Adrenal gland (tissue), 12 donors: Measurements from ENCODE around the gene RPL10. TPM values are rescaled to one million over a fixed set of nuclear protein-coding genes. Genes with fewer than 3 reads are reported as not detected.

ENCODE experiments used
- DNase-seq, 7 donors: peaks; one replicate each; pipeline ENCODE4 v3.0.0-alpha.2; 2019 to 2020
- H3K27ac ChIP-seq, 5 donors: fragments of 200-600 bp; sonication (generic) in 4 of 5; 1 replicate in 3 of 5; 2 replicates in 2 of 5; pipeline versions ENCODE4 v1.5.1 to v1.8.0; 2016 to 2020; ENCODE audit warnings: mild to moderate bottlenecking in 1 of 5
- H3K27me3 ChIP-seq: fragments of 200-600 bp; 2 replicates; pipeline ENCODE4 v1.8.0; 2021
- H3K36me3 ChIP-seq, 2 donors: fragments of 200-600 bp; replicated peaks in 1 of 2; 1 replicate in 1 of 2; 2 replicates in 1 of 2; pipeline versions ENCODE4 v1.5.1 to v1.8.0; 2018 to 2022
- H3K4me1 ChIP-seq, 2 donors: fragments of 200-600 bp; replicated peaks in 1 of 2; 1 replicate in 1 of 2; 2 replicates in 1 of 2; pipeline versions ENCODE4 v1.5.1 to v1.8.0; 2018 to 2021
- H3K4me3 ChIP-seq, 4 donors: fragments of 200-600 bp; sonication (generic) in 3 of 4; one replicate each; pipeline ENCODE4 v1.5.1; 2016 to 2018
- H3K9me3 ChIP-seq, 3 donors: fragments of 200-600 bp; sonication (generic) in 1 of 3; replicated peaks in 1 of 3; 1 replicate in 2 of 3; 2 replicates in 1 of 3; pipeline versions ENCODE4 v1.5.1 to v1.8.0; 2016 to 2021
- POLR2A ChIP-seq, 2 donors: fragments of 450-650 bp; IDR thresholded peaks; one replicate each; pipeline ENCODE4 v1.6.1; 2017; ENCODE audit warnings: antibody characterized with exemption in 2 of 2, mild to moderate bottlenecking in 2 of 2, moderate library complexity in 1 of 2
- WGBS, 4 donors: extraction: QIAGEN DNeasy Blood & Tissue Kit in 2 of 4; methylation state at CpG; one replicate each; pipeline versions ENCODE4 v1.1.5 to v1.1.7; 2013 to 2017; 5-methylcytosine and 5-hydroxymethylcytosine counted together
- intact Hi-C, 2 donors: fragments of 100-400 bp; cut with DNase I; formaldehyde crosslinking; loops; one replicate each; pipeline versions ENCODE4 v1.14.1 to v1.15.0; 2022 to 2023
- polyA plus RNA-seq, 3 donors: library from polyadenylated mRNA; stranded (reverse); fragments of 200-250 nt in 2 of 3; fragments of 350-450 nt in 1 of 3; fragmentation: Illumina TruSeq in 1 of 3; extraction: RNeasy Lipid Tissue Mini Kit (QIAGEN cat#74804) in 1 of 3; gene quantifications; one replicate each; pipeline ENCODE4 v1.2.3, GENCODE V29; 2013 to 2014
- total RNA-seq, 9 donors: library from RNA; depleted of rRNA in 4 of 9; stranded (reverse); fragments of >200 nt in 4 of 9; fragments of 120-200 nt in 1 of 9; fragmentation: NEBNext Ultra II Directional in 1 of 9; extraction: Animal tissue kit (Norgen Biotek cat#: 25700) in 1 of 9; gene quantifications; one replicate each; pipeline versions ENCODE4 v1.1.0 to v1.2.4, GENCODE V29; 2013 to 2023
- TF ChIP-seq, protein P1 (sequence below), 6 experiments: fragments of 450-650 bp in 4 of 6; fragments of 200-600 bp in 2 of 6; sonication (generic) in 1 of 6; IDR thresholded peaks; 1 replicate in 5 of 6; 2 replicates in 1 of 6; pipeline versions ENCODE4 v1.5.1 to v1.8.0; 2016 to 2021; ENCODE audit warnings: antibody characterized with exemption in 6 of 6, mild to moderate bottlenecking in 2 of 6, moderate library complexity in 1 of 6
- donor health status: healthy with polysubstance abuse.
- donor health status: Bipolar disorder and iron deficiency.
- donor health status: DM: yes; HTN: yes; CAD: no.
- donor health status: DM: no; HTN: no; CAD: no.
- donor health status: DM: no; HTN: no; CAD: no.
- donor health status: DM: yes; HTN: yes; CAD: no.

Gene RPL10
- total and polyA plus RNA-seq, 12 donors: 626 to 5,287 (median 2,443) TPM

DNA sequence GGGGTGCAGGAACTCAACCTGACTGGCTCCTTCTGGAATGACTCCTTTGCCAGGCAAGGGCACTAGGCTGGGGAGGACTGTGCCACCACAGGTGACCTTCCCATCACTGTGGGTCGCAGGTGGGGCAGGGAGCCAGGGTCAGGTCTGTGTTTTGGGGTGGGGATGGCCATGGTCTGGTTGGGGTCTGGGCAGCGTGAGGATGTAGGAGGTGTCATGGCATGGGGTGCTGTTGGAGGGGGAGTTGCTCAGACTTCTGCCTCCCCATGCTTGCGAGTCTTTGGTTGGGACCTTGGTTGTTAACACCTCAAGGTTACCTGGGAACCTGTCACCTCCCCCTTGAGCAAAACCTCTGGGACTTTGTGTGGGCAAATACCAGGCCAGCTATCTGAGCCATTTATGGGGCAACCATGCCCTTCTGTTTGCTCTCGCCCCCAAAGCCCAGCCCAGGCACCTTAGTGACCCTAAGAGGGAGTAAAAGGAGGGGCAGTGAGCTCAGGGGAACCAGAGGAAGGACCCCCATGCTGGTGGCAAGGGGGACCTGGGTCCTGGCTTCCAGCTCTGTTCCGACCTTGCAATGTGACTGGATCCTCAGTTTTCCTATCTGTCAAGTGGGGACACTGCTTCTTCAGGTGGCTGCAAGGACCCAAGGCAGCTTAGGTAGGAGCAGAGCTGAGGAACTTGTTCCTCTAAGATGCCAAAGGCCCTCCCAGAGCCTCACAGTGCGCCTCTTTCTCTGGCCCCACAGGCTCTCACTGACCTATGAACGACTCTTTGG, 36.4 kb downstream of the RPL10 start:
- H3K36me3 ChIP-seq: peaks cover 0 to 49% of the 10 kb centered on the region in 2 donors
- H3K4me1 ChIP-seq: peaks cover 0 to 19% of the 10 kb centered on the region in 2 donors
- H3K4me3 ChIP-seq: no peak overlapping the region
- H3K9me3 ChIP-seq: no peaks in the 10 kb centered on the region
- TF ChIP-seq, protein P1, sequence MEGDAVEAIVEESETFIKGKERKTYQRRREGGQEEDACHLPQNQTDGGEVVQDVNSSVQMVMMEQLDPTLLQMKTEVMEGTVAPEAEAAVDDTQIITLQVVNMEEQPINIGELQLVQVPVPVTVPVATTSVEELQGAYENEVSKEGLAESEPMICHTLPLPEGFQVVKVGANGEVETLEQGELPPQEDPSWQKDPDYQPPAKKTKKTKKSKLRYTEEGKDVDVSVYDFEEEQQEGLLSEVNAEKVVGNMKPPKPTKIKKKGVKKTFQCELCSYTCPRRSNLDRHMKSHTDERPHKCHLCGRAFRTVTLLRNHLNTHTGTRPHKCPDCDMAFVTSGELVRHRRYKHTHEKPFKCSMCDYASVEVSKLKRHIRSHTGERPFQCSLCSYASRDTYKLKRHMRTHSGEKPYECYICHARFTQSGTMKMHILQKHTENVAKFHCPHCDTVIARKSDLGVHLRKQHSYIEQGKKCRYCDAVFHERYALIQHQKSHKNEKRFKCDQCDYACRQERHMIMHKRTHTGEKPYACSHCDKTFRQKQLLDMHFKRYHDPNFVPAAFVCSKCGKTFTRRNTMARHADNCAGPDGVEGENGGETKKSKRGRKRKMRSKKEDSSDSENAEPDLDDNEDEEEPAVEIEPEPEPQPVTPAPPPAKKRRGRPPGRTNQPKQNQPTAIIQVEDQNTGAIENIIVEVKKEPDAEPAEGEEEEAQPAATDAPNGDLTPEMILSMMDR (IDR thresholded peaks at IDR 0.05): no peak
- TF ChIP-seq POLR2A (IDR thresholded peaks at IDR 0.05): no peak
- 70 to 93% (median 84%) methylated on average over 3 to 7 of the region's 7 CpGs for WGBS, 4 donors
- intact Hi-C loops: no loop called here
- H3K27ac ChIP-seq: no peak overlapping the region
- H3K27me3 ChIP-seq: no peaks in the 10 kb centered on the region
- DNase-seq: no peak

DNA sequence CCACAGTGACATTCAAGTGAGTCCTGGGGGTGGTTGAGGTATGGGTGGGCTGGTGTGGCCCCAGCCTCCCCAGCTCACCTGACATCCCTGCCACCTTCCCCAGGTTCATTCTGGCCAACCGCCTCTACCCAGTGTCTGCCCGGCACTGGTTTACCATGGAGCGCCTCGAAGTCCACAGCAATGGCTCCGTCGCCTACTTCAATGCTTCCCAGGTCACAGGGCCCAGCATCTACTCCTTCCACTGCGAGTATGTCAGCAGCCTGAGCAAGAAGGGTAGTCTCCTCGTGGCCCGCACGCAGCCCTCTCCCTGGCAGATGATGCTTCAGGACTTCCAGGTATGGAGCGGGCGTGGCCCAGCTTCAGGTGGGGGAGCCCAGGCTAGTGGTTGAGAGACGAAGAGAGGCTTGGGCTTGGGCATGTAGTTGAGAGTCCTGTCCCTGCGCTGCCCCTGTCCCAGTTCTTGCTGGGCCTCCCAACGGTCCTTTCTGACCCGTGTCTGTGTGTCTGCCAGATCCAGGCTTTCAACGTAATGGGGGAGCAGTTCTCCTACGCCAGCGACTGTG, 37.1 kb downstream of the RPL10 start:
- no peak for DNase-seq
- Histone ChIP-seq H3K27me3 (no peaks in the 10 kb centered on the region), H3K36me3 (peaks cover 0 to 55% of the 10 kb centered on the region in 2 donors), H3K9me3 (no peaks in the 10 kb centered on the region), H3K4me3 (no peak overlapping the region), H3K27ac (no peak overlapping the region), H3K4me1 (peaks cover 0 to 14% of the 10 kb centered on the region in 2 donors)
- no peak for TF ChIP-seq POLR2A (IDR thresholded peaks at IDR 0.05)
- TF ChIP-seq, protein P1 (IDR thresholded peaks at IDR 0.05): no peak
- intact Hi-C loops: no loop called here
- 91 to 100% (median 94%) methylated on average over 1 to 19 of the region's 19 CpGs for WGBS, 4 donors

DNA sequence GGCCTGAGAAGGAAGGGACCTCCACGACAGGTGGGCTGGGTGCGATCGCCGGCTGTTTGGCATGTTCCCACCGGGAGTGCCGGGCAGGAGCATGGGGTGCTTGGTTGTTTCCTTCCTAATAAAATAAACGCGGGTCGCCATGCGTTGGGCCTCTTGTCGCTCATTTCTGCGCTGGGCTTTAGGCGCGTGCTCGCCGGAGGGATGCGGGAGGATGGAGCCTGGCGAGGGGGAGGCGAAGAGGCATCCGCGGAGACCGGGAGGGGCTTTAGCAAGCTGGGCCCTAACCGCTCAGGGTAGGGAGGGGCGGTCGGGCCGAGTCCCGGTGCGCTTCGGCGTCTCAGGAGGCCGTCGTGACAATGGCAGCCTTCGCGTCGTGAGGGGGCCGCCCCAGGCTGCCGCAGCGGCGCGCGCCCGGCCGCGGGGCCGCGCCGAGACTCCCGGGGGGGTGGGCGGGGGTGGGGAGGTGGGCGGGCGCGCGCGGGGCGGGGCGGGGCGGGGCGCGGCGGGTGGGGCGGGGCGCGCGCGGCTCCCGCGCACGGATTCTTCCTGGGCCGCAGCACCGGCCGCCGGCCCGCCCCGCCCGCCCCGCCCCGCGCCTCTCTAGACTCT, 38.3 kb downstream of the RPL10 start:
- peak overlapping the region in 3 of 5 donors; percentile 70 to 95 (median 86) for H3K27ac ChIP-seq
- no peaks in the 10 kb centered on the region for H3K9me3 ChIP-seq
- peaks cover 0 to 68% of the 10 kb centered on the region in 2 donors for H3K36me3 ChIP-seq
- peaks cover 0 to 7% of the 10 kb centered on the region in 2 donors for H3K4me1 ChIP-seq
- no peaks in the 10 kb centered on the region for H3K27me3 ChIP-seq
- intact Hi-C loops: no loop called here
- peak in 1 of 7 donors; percentile 40 for DNase-seq
- 9 to 48% (median 24%) methylated on average over 8 to 51 of the region's 78 CpGs for WGBS, 4 donors
- TF ChIP-seq POLR2A (IDR thresholded peaks at IDR 0.05): no peak
- TF ChIP-seq, protein P1 (IDR thresholded peaks at IDR 0.05): no peak
- peak overlapping the region in 2 of 4 donors; percentile 32 to 71 for H3K4me3 ChIP-seq
